Chondrocyte (in vitro differentiated cells): ENCODE measurements around the gene THBS2. TPM values are rescaled to one million over a fixed set of nuclear protein-coding genes. Genes with fewer than 3 reads are reported as not detected.

Experiments used
- DNase-seq: peaks from one replicate; pipeline ENCODE4 v3.0.0; 2021; ENCODE audit warnings: mixed read lengths, low spot score
- H3K27ac Mint-ChIP-seq: one replicate; pipeline ENCODE4 v1.8.0; 2021; ENCODE audit warnings: mild to moderate bottlenecking, moderate library complexity, mixed read lengths; ENCODE audit not compliant: unreplicated experiment
- H3K27me3 Mint-ChIP-seq: 2 replicates; pipeline ENCODE4 v1.8.0; 2021; ENCODE audit warnings: low read depth, mixed read lengths
- H3K36me3 Mint-ChIP-seq: 2 replicates; pipeline ENCODE4 v1.8.0; 2021; ENCODE audit warnings: low read depth, mixed read lengths
- H3K4me1 Mint-ChIP-seq: 2 replicates; pipeline ENCODE4 v1.8.0; 2021; ENCODE audit warnings: low read depth, mild to moderate bottlenecking, mixed read lengths
- H3K4me3 Mint-ChIP-seq: one replicate; pipeline ENCODE4 v1.8.0; 2021; ENCODE audit warnings: mild to moderate bottlenecking, moderate library complexity, mixed read lengths; ENCODE audit not compliant: unreplicated experiment
- H3K9me3 Mint-ChIP-seq: 2 replicates; pipeline ENCODE4 v1.8.0; 2021; ENCODE audit warnings: low read depth, mixed read lengths
- total RNA-seq: library from RNA; stranded (reverse); gene quantifications from 3 replicates; pipeline ENCODE4 v1.2.1, GENCODE V29; 2021
- TF ChIP-seq, protein P1 (sequence below): fragments of 200-600 bp; sonication (generic); IDR thresholded peaks from 2 replicates; pipeline ENCODE4 v1.5.0; 2021; ENCODE audit warnings: antibody characterized with exemption, mild to moderate bottlenecking, moderate library complexity

The THBS2 gene
- total RNA-seq, 1 donor from 2014 or later: 1,285 TPM

DNA sequence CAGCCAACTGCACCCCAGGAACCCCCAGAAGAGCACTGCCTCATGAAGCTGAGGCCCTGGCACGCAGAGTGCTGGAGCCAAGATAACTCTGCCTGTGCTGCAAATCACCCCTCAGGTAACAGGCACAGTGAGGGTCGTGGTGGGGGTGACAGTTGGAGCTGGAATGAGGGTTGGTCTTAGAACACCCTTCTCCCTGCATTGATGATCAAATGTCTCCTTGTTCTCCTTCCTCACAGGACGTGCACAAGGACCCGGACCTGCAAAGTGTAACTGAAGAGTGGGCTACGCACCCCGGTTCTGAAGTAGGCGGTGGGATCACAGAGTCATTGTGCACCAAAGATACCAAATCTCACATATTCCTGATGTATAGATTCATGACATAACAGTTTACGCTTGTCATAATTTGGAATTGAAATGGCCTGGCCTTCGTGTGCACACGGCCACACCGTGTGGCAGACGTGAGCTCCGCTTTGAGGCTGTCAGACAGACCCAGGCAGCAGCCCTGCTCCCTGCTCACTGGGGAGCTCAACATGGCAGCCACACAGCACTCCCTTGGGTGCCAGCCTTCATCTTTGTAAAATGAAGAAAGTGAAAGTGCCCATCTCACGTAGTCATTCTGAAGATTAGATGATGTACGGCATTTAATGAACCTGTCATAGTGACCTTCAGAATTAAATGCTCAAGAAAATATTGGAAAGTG lies 8.8 kb downstream of the THBS2 start:
- Mint-ChIP-seq H3K27me3 (no peaks in the 10 kb centered on the region), H3K27ac (peak overlapping the region; percentile 70), H3K36me3 (peaks cover 74% of the 10 kb centered on the region), H3K9me3 (no peaks in the 10 kb centered on the region), H3K4me3 (no peak overlapping the region), H3K4me1 (peaks cover 54% of the 10 kb centered on the region)
- TF ChIP-seq, protein P1, sequence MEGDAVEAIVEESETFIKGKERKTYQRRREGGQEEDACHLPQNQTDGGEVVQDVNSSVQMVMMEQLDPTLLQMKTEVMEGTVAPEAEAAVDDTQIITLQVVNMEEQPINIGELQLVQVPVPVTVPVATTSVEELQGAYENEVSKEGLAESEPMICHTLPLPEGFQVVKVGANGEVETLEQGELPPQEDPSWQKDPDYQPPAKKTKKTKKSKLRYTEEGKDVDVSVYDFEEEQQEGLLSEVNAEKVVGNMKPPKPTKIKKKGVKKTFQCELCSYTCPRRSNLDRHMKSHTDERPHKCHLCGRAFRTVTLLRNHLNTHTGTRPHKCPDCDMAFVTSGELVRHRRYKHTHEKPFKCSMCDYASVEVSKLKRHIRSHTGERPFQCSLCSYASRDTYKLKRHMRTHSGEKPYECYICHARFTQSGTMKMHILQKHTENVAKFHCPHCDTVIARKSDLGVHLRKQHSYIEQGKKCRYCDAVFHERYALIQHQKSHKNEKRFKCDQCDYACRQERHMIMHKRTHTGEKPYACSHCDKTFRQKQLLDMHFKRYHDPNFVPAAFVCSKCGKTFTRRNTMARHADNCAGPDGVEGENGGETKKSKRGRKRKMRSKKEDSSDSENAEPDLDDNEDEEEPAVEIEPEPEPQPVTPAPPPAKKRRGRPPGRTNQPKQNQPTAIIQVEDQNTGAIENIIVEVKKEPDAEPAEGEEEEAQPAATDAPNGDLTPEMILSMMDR: no peak
- no peak for DNase-seq

DNA sequence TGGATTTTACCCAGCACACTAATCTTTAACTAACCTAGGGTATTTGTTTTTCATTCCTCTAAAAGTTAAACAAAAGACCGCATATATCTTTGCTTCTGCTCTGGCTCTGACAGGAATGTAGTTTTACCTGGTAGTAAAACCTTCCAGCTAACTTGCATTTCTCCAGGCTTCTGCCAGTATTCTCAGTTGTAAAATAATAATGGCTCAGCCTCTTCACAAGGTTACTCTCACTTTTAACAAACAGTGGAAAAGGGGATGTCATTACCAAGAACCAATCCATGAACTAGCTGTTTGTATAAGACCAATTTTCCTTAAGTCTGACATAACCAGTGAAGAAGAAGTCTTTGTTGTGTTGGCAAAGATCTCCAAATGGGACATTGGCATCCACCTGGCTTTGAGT lies 10.0 kb downstream of the THBS2 start:
- no peaks in the 10 kb centered on the region for H3K27me3 Mint-ChIP-seq
- H3K4me3 Mint-ChIP-seq: no peak overlapping the region
- no peaks in the 10 kb centered on the region for H3K9me3 Mint-ChIP-seq
- H3K4me1 Mint-ChIP-seq: peaks cover 43% of the 10 kb centered on the region
- DNase-seq: no peak
- peaks cover 74% of the 10 kb centered on the region for H3K36me3 Mint-ChIP-seq
- TF ChIP-seq, protein P1: no peak
- H3K27ac Mint-ChIP-seq: no peak overlapping the region

DNA sequence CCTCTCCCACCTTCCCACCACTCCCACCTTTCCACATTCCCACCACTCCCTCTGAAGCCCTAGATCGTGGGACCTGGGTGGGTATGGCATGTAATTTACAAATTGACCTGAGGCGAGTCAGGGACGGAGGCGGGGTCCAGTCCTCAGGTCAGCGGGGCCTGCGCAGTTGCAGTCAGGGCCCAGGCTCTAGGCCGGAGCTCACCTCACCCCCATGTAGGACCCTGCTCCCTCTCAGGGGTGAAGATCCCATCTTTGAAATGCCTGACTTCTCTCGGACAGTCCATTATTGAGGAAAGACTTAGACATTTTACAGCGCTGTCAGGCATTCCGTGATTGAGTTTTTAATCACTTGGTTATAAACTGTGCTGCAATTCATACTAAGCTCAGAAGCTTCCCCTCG lies 10.5 kb downstream of the THBS2 start:
- TF ChIP-seq, protein P1: no peak
- H3K4me3 Mint-ChIP-seq: no peak overlapping the region
- no peaks in the 10 kb centered on the region for H3K27me3 Mint-ChIP-seq
- no peaks in the 10 kb centered on the region for H3K9me3 Mint-ChIP-seq
- no peak for DNase-seq
- no peak overlapping the region for H3K27ac Mint-ChIP-seq
- H3K4me1 Mint-ChIP-seq: peaks cover 45% of the 10 kb centered on the region
- H3K36me3 Mint-ChIP-seq: peaks cover 73% of the 10 kb centered on the region

DNA sequence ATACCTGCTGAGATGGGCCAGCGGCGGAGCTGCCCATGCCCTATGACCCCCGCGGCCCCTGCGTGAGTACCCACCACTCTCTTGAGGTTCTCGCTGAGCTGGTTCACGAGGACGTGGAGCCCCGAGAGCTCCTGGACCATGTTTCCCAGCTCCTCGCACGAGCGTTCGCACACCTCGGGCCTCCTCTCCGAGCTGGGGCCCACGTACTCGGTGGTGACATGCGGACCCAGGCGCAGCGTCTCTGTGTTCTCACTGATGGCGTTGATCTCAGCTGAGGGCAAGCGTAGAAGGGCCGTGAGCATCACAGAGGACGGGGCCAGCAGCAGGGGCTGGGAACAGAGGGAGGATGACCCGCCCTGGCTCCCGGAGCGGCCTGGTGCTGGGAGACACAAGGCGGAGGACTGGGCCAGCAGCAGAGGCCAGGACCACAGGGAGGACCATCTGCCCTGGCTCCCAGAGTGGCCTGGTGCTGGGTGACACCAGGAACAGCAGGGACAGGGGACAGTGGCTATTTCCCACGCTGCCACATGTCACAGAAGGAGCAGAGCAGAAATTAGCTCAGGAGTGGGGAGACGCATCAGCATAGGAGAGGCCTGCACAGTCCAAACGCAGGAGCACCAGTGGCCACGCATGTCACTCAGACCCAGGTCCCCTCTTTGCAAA lies 11.8 kb downstream of the THBS2 start:
- Mint-ChIP-seq H3K4me1 (peaks cover 36% of the 10 kb centered on the region), H3K9me3 (no peaks in the 10 kb centered on the region), H3K27ac (peak overlapping the region; percentile 81), H3K4me3 (no peak overlapping the region), H3K27me3 (no peaks in the 10 kb centered on the region), H3K36me3 (peaks cover 69% of the 10 kb centered on the region)
- no peak for DNase-seq
- TF ChIP-seq, protein P1: no peak

DNA sequence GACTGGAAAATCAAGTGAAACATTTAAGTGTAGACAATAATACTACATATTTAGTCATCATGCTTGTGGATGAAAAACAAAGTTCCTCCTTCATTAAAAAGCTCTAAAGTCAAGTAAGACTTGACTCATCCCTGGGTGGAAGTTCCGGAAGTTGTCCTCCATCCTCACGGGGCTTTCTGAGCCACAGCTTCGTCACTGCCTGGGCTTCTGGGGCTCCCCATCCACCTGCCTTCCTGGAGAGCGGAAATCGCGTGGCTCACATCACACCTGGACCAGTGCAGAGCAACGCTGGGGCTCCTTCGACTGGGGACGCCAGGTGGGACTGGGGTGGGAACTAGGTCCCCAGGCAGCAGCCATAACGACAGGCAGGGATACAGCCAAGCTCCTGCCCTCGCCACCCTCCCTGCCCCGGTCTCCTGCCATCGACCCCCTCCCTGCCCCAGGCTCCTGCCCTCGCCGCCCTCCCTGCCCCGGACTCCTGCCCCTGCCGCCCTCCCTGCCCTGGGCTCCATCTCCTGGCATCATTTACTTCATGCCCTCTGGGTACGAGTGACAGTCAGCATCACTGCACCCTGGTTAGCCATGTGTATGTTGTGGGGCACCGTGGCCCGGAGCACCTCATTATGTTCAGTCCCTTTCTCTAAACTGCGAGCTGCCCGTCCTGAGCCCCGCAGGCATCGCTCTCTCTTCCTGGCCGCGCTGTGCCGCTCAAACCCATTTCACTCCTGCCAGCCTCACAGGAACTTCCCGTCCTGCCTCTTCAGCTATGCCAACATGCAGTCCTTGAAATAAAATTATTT lies 12.9 kb downstream of the THBS2 start:
- TF ChIP-seq, protein P1: no peak
- H3K36me3 Mint-ChIP-seq: peaks cover 63% of the 10 kb centered on the region
- H3K9me3 Mint-ChIP-seq: no peaks in the 10 kb centered on the region
- no peak overlapping the region for H3K4me3 Mint-ChIP-seq
- H3K4me1 Mint-ChIP-seq: peaks cover 26% of the 10 kb centered on the region
- peak overlapping the region; percentile 66 for H3K27ac Mint-ChIP-seq
- DNase-seq: no peak
- no peaks in the 10 kb centered on the region for H3K27me3 Mint-ChIP-seq
